Neuronal stem cell (in vitro differentiated cells): ENCODE results near the gene ZNF785.

Experiments used
- DNase-seq: peaks from one replicate; pipeline ENCODE4 v3.0.0-alpha.2; 2013; ENCODE audit warnings: low spot score
- H2AFZ ChIP-seq: one replicate; pipeline ENCODE4 v1.6.1; 2013; ENCODE audit warnings: mild to moderate bottlenecking, low read length, inconsistent platforms
- H2AK5ac ChIP-seq: 2 replicates; pipeline ENCODE4 v1.6.1; 2013; ENCODE audit warnings: low read depth, mild to moderate bottlenecking, inconsistent platforms, low read length, moderate library complexity, mixed read lengths
- H2BK120ac ChIP-seq: 2 replicates; pipeline ENCODE4 v1.6.1; 2013; ENCODE audit warnings: low read depth, mild to moderate bottlenecking, inconsistent platforms, low read length, moderate library complexity, mixed read lengths
- H2BK12ac ChIP-seq: one replicate; pipeline ENCODE4 v1.6.1; 2013; ENCODE audit warnings: low read length, inconsistent platforms
- H2BK15ac ChIP-seq: 2 replicates; pipeline ENCODE4 v1.6.1; 2013; ENCODE audit warnings: mild to moderate bottlenecking, low read length, inconsistent platforms, mixed read lengths
- H2BK5ac ChIP-seq: one replicate; pipeline ENCODE4 v1.6.1; 2013; ENCODE audit warnings: inconsistent platforms, mild to moderate bottlenecking, low read length, moderate library complexity
- H3K14ac ChIP-seq: one replicate; pipeline ENCODE4 v1.6.1; 2013; ENCODE audit warnings: low read length, inconsistent platforms
- H3K18ac ChIP-seq: 2 replicates; pipeline ENCODE4 v1.6.1; 2013; ENCODE audit warnings: low read length, inconsistent platforms
- H3K23ac ChIP-seq: 2 replicates; pipeline ENCODE4 v1.6.1; 2013; ENCODE audit warnings: low read depth, mild to moderate bottlenecking, mixed read lengths, low read length, inconsistent platforms; ENCODE audit not compliant: poor library complexity
- H3K27ac ChIP-seq: replicated peaks from 3 replicates; pipeline ENCODE4 v1.5.1; 2013; ENCODE audit warnings: low read length, inconsistent platforms
- H3K27me3 ChIP-seq, 3 experiments: 2 replicates each; pipeline ENCODE4 v1.6.1; 2013; ENCODE audit warnings: low read length in 3 of 3, mild to moderate bottlenecking in 2 of 3, inconsistent platforms in 1 of 3, low read depth in 1 of 3, mixed read lengths in 1 of 3, moderate library complexity in 1 of 3; ENCODE audit not compliant: control insufficient read depth in 3 of 3, insufficient read depth in 3 of 3
- H3K36me3 ChIP-seq, 2 donors: replicated peaks in 1 of 2; 2 replicates each; pipeline ENCODE4 v1.6.1; 2013; ENCODE audit warnings: low read length in 2 of 2; ENCODE audit not compliant: control insufficient read depth in 2 of 2, insufficient read depth in 2 of 2
- H3K4ac ChIP-seq: 2 replicates; pipeline ENCODE4 v1.6.1; 2013; ENCODE audit warnings: inconsistent platforms, mild to moderate bottlenecking, low read length, moderate library complexity
- H3K4me1 ChIP-seq, 2 donors: 1 replicate in 1 of 2; 2 replicates in 1 of 2; pipeline ENCODE4 v1.6.1; 2013; ENCODE audit warnings: low read length in 2 of 2, low read depth in 1 of 2; ENCODE audit not compliant: control insufficient read depth in 2 of 2, insufficient read depth in 1 of 2
- H3K4me2 ChIP-seq: one replicate; pipeline ENCODE4 v1.6.1; 2013; ENCODE audit warnings: mild to moderate bottlenecking, low read length, inconsistent platforms; ENCODE audit not compliant: insufficient read depth, poor library complexity, severe bottlenecking
- H3K4me3 ChIP-seq, 2 donors: 2 replicates each; pipeline ENCODE4 v1.5.1; 2013; ENCODE audit warnings: low read length in 2 of 2, mild to moderate bottlenecking in 2 of 2, inconsistent platforms in 1 of 2, moderate library complexity in 1 of 2
- H3K79me1 ChIP-seq: one replicate; pipeline ENCODE4 v1.6.1; 2013; ENCODE audit warnings: low read depth, mild to moderate bottlenecking, inconsistent platforms, low read length, moderate library complexity
- H3K9ac ChIP-seq: one replicate; pipeline ENCODE4 v1.6.1; 2013; ENCODE audit warnings: mild to moderate bottlenecking, low read depth, low read length, inconsistent platforms; ENCODE audit not compliant: poor library complexity
- H3K9me3 ChIP-seq, 2 donors: replicated peaks in 1 of 2; 2 replicates each; pipeline versions ENCODE3 to v1.6.1; 2013; ENCODE audit warnings: low read length in 2 of 2, mild to moderate bottlenecking in 2 of 2, inconsistent platforms in 1 of 2, low read depth in 1 of 2, mixed read lengths in 1 of 2, moderate library complexity in 1 of 2; ENCODE audit not compliant: control insufficient read depth in 2 of 2, insufficient read depth in 1 of 2
- H4K8ac ChIP-seq: one replicate; pipeline ENCODE4 v1.6.1; 2013; ENCODE audit warnings: low read depth, mild to moderate bottlenecking, inconsistent platforms, low read length, moderate library complexity
- H4K91ac ChIP-seq: one replicate; pipeline ENCODE4 v1.6.1; 2013; ENCODE audit warnings: low read length, low read depth, mild to moderate bottlenecking, inconsistent platforms; ENCODE audit not compliant: poor library complexity
- WGBS, 2 donors: extraction: QIAGEN DNeasy Blood & Tissue Kit; methylation state at CpG; one replicate each; pipeline ENCODE4 v1.1.7; 2013; ENCODE audit warnings: missing lambda C conversion rate in 2 of 2, mixed read lengths in 1 of 2; ENCODE audit not compliant: insufficient read length in 2 of 2, insufficient replicate concordance in 1 of 2; ENCODE audit errors: extremely low coverage in 2 of 2; 5-methylcytosine and 5-hydroxymethylcytosine counted together

ZNF785 gene

DNA sequence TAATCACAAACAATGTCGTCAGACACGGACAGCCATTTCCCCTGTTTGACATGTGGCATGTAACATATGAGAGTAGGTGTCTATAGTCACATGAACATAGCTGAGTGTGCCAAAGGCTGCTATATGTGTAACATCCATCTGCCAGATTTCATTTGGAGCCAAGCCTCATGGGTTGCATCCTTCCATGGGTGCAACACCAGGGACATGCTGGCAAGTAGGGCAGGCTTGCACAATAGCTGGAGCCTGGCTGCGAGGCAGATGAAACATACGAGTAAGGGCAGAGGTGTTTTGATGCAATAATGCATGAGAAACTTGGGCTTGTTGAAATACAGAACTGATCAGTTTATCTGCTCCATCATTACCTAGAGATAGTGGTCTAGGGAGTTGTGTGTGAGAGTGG is 33.7 kb upstream of the ZNF785 start:
- no peaks in the 10 kb centered on the region for H3K36me3 ChIP-seq
- H3K4me3 ChIP-seq: peak overlapping the region in 1 of 2 donors; percentile 46
- H2BK15ac ChIP-seq: no peak overlapping the region
- no peak overlapping the region for H3K18ac ChIP-seq
- no CpG with 5 or more reads among the region's 4 CpGs for WGBS, 2 donors
- peaks cover 1 to 7% of the 10 kb centered on the region in 2 donors for H3K4me1 ChIP-seq
- no peak for DNase-seq
- H4K91ac ChIP-seq: no peak overlapping the region
- H3K4me2 ChIP-seq: no peak overlapping the region
- no peak overlapping the region for H2BK12ac ChIP-seq
- H3K9me3 ChIP-seq: peaks cover 4 to 21% of the 10 kb centered on the region in 2 donors
- H3K4ac ChIP-seq: no peak overlapping the region
- no peak overlapping the region for H4K8ac ChIP-seq
- H3K14ac ChIP-seq: no peak overlapping the region
- no peak overlapping the region for H2AK5ac ChIP-seq
- H3K27ac ChIP-seq: no peak overlapping the region
- H3K27me3 ChIP-seq: peaks cover 0 to 24% (median 0%) of the 10 kb centered on the region in 3 experiments
- H3K9ac ChIP-seq: no peak overlapping the region
- H2BK5ac ChIP-seq: no peak overlapping the region
- no peak overlapping the region for H3K23ac ChIP-seq
- no peaks in the 10 kb centered on the region for H3K79me1 ChIP-seq
- H2BK120ac ChIP-seq: no peak overlapping the region
- H2AFZ ChIP-seq: no peak overlapping the region

DNA sequence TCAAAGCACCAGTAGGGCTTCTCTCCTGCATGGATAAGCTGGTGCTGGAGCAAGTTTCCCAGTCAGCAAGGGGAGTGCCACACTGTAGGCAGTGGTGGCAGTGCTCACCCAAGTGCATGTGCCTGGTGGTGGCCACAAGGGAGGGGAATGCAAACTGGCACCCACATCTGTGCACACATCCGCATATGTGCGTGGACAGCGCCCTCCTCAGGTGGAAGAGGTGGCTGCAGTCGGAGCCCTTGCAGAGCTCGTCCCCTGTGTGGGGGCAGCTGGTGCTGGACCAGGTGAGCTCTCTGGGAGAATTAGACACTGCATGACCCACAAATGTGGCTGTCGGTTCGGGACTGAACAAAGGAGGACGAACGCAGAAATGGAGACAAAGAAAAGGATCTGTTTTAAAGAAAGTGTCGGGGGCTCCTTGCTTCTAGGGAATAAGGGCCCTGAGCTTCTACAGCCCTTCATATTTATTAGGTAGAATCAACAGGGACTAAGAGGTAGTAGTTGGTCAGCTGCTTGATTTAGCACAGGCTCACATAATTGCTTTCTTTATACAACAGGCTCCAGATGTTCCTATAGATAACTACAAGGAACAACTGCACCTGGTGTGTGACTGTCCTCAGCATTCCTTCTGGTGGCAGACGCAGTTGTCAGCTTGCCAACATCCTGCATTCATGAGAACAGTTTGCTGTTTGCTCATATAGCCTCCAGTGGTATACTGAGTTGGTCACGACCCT is 30.0 kb upstream of the ZNF785 start:
- Histone ChIP-seq H3K4me2 (no peak overlapping the region), H4K91ac (no peak overlapping the region), H3K14ac (peak overlapping the region; percentile 11), H3K27me3 (peaks cover 0 to 4% (median 0%) of the 10 kb centered on the region in 3 experiments), H3K27ac (no peak overlapping the region), H3K18ac (no peak overlapping the region), H3K79me1 (no peaks in the 10 kb centered on the region), H3K23ac (peak overlapping the region; percentile 13), H2BK12ac (no peak overlapping the region), H3K4ac (no peak overlapping the region), H3K9ac (no peak overlapping the region), H3K36me3 (no peaks in the 10 kb centered on the region), H2AK5ac (no peak overlapping the region), H3K4me3 (no peak overlapping the region), H2AFZ (no peak overlapping the region), H4K8ac (no peak overlapping the region), H2BK120ac (no peak overlapping the region), H3K9me3 (peaks cover 2 to 16% of the 10 kb centered on the region in 2 donors), H3K4me1 (peaks cover 0 to 1% of the 10 kb centered on the region in 2 donors), H2BK5ac (no peak overlapping the region), H2BK15ac (no peak overlapping the region)
- WGBS, 2 donors: no CpG with 5 or more reads among the region's 12 CpGs
- peak; percentile 45 for DNase-seq

DNA sequence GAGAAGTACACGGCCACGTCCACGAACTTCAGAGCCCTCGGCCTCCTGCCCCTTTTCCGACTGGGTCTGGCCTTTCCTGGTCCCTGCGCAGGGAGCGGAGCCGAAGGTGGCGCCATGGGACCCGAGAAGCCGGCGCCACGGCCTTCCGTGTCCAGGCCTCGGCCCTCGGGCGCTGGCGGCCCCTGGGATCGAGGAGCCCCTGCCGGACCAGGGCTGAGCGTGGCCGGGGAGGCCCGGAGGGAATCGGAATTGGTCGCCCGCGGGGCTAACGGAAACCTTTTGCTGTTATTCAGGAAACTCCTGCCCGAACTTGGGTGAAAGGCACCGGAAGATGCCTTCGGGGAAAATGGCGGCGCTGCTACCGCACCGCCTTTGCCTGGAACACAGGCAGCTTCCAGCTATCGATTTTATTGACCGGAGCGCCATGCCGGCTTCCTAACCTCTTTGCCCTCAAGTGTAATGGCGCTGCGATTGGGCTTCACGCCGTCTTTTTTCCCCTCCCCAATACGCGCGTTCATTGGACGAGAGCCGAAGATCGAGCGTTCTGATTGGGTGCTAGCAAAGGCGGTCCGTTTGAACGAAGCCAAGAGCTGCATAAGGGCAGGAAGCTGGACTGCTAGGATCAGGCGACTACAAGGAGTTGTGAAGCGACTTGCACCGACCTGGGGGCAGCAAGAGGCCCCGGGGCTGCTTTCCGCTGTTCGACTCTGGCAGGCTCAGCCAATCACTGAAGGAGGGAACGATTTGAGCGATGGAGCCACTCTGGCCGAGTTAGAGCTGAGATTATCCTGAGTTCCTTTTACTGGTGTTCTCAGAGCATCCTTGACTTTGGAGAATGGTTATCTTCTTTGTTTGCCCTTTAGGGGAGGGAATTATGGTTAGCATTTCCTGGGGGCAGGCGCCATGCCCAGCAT is 24.7 kb upstream of the ZNF785 start, which contains the start of gene ZNF689:
Gene ZNF689 (minus strand): TSS at position 464 of the 914 bp plus-strand sequence. CDS start 348 bp downstream, at position 116.
- peak within 1 kb of the TSS; percentile 39 for H2BK120ac ChIP-seq
- peaks cover 3 to 37% of the 10 kb centered on the region in 2 donors for H3K36me3 ChIP-seq
- WGBS, 2 donors: no CpG with 5 or more reads among the region's 63 CpGs
- H3K4ac ChIP-seq: peak within 1 kb of the TSS; percentile 40
- peak within 1 kb of the TSS; percentile 38 for H4K91ac ChIP-seq
- H3K27ac ChIP-seq: peak within 1 kb of the TSS; percentile 74
- H3K4me3 ChIP-seq: peak within 1 kb of the TSS; percentile 89 to 96
- no peaks in the 10 kb centered on the region for H3K27me3 ChIP-seq
- peak within 1 kb of the TSS; percentile 95 for H3K9ac ChIP-seq
- H2AK5ac ChIP-seq: peak within 1 kb of the TSS; percentile 98
- peaks cover 0 to 3% of the 10 kb centered on the region in 2 donors for H3K4me1 ChIP-seq
- H3K23ac ChIP-seq: peak within 1 kb of the TSS; percentile 97
- peak within 1 kb of the TSS; percentile 92 for H4K8ac ChIP-seq
- H2BK12ac ChIP-seq: no peak within 1 kb of the TSS
- peak within 1 kb of the TSS; percentile 95 for H3K14ac ChIP-seq
- H2BK5ac ChIP-seq: peak within 1 kb of the TSS; percentile 79
- H2AFZ ChIP-seq: peak within 1 kb of the TSS; percentile 88
- peak; percentile 99 for DNase-seq
- peak within 1 kb of the TSS; percentile 96 for H3K4me2 ChIP-seq
- H2BK15ac ChIP-seq: peak within 1 kb of the TSS; percentile 72
- peak within 1 kb of the TSS; percentile 97 for H3K18ac ChIP-seq
- no peaks in the 10 kb centered on the region for H3K9me3 ChIP-seq
- H3K79me1 ChIP-seq: peaks cover 4% of the 10 kb centered on the region
